IMR-90 (cell line): ENCODE data around the gene PPP3R2.

ENCODE experiments used
- CTCF ChIP-seq: conservative IDR thresholded peaks from 2 replicates; pipeline ENCODE4 v1.5.1; 2012; ENCODE audit warnings: mild to moderate bottlenecking, low read depth, low read length, improper control_type of control experiment
- FOS ChIP-seq: fragments of 150-350 bp; IDR thresholded peaks from 2 replicates; pipeline ENCODE4 v1.6.1; 2016; ENCODE audit warnings: low read depth, low read length

- no peak for TF ChIP-seq FOS
- no peak for TF ChIP-seq CTCF
These were observed 31.1 kb upstream of the PPP3R2 start for GRCh38 chr9:101625876-101626275.
